ENCODE results near the gene KPNA6. TPM values are rescaled to one million over a fixed set of nuclear protein-coding genes. Genes with fewer than 3 reads are reported as not detected.

Gene KPNA6
- total and polyA plus RNA-seq, 9 of the 15 experiments (the other 6 are each of a cell fraction or from before 2014, with no cell fraction given): 20.1 to 54.6 (median 32.2) TPM

DNA sequence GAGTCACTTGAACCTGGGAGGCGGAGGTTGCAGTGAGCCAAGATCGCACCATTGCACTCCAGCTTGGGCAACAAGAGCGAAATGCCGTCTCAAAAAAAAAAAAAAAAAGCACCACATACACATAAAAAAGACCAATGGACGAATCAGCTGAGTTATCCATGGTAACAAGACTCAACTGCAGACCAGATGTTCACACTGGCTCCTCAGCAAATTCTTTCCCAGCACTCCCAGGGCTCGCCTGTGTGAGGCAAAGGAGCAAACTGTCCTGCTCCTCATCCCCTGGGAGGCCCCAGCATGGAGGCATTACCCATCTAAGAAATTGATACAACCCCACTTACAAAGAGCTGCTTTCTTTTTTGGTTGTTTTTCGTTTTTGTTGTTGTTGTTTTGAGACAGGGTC, 111.2 kb downstream of the KPNA6 start:
- DNase-seq (ENCODE audit: extremely low read depth in 1 of 4, low spot score in 3 of 4) (no peak), FAIRE-seq (no peak), ATAC-seq (no peak)
- intact Hi-C loops (cut with micrococcal nuclease): no loop called here
- POLR2A ChIA-PET: interaction anchor here (0.6 to 2.2 kb wide), 5 partner anchors 9 to 28 kb away, joined by 3 to 5 read pairs (median 3); partner anchors contain the start of genes DCDC2B and FAM167B
- no peak overlapping the region for H3K4me2 ChIP-seq (ENCODE audit: insufficient read depth, low read length)
- H3K9me1 ChIP-seq (ENCODE audit: control insufficient read depth, insufficient read depth, low read length): no peaks in the 10 kb centered on the region
- H4K20me1 ChIP-seq (replicated peaks; ENCODE audit: control insufficient read depth, insufficient read depth, low read length): no peaks in the 10 kb centered on the region
- BruUV-seq (replicated peaks): no TSS peak
- 78% methylated on average over 7 of the region's 7 CpGs for WGBS (ENCODE audit: insufficient coverage, low coverage, missing lambda C conversion rate)
- H3K9ac ChIP-seq (ENCODE audit: insufficient read depth in 1 of 2, low read depth in 2 of 2, low read length in 2 of 2): no peak overlapping the region
- H3K4me3 ChIP-seq: no peak overlapping the region
- no peak overlapping the region for H2AFZ ChIP-seq (ENCODE audit: low read depth, low read length)
- peaks cover 35% of the 10 kb centered on the region for H3K79me2 ChIP-seq (ENCODE audit: control insufficient read depth, insufficient read depth, low read length)
- H3K4me1 ChIP-seq (replicated peaks in 1 of 2; ENCODE audit: control insufficient read depth in 2 of 2, insufficient read depth in 2 of 2, low read length in 2 of 2): peaks cover 21 to 28% of the 10 kb centered on the region in 2 experiments; a peak in 4 of 5 replicates
- no peaks in the 10 kb centered on the region for H3K27me3 ChIP-seq (ENCODE audit: control insufficient read depth in 2 of 2, insufficient read depth in 2 of 2, low read length in 2 of 2)
- no peaks in the 10 kb centered on the region for H3K9me3 ChIP-seq (replicated peaks; ENCODE audit: control insufficient read depth, insufficient read depth, low read depth, low read length)
- H3K27ac ChIP-seq (ENCODE audit: extremely low read depth, low read depth, low read length): no peak overlapping the region
- in situ Hi-C loops (cut with MboI): no loop called here
- H3K36me3 ChIP-seq (ENCODE audit: control insufficient read depth, insufficient read depth, low read length): peaks cover 50% of the 10 kb centered on the region
- TF ChIP-seq, protein P1, sequence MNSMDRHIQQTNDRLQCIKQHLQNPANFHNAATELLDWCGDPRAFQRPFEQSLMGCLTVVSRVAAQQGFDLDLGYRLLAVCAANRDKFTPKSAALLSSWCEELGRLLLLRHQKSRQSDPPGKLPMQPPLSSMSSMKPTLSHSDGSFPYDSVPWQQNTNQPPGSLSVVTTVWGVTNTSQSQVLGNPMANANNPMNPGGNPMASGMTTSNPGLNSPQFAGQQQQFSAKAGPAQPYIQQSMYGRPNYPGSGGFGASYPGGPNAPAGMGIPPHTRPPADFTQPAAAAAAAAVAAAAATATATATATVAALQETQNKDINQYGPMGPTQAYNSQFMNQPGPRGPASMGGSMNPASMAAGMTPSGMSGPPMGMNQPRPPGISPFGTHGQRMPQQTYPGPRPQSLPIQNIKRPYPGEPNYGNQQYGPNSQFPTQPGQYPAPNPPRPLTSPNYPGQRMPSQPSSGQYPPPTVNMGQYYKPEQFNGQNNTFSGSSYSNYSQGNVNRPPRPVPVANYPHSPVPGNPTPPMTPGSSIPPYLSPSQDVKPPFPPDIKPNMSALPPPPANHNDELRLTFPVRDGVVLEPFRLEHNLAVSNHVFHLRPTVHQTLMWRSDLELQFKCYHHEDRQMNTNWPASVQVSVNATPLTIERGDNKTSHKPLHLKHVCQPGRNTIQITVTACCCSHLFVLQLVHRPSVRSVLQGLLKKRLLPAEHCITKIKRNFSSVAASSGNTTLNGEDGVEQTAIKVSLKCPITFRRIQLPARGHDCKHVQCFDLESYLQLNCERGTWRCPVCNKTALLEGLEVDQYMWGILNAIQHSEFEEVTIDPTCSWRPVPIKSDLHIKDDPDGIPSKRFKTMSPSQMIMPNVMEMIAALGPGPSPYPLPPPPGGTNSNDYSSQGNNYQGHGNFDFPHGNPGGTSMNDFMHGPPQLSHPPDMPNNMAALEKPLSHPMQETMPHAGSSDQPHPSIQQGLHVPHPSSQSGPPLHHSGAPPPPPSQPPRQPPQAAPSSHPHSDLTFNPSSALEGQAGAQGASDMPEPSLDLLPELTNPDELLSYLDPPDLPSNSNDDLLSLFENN (IDR thresholded peaks at IDR 0.05; ENCODE audit: low read depth in 2 of 2, low read length in 2 of 2): no peak
- TF ChIP-seq RNF2 (IDR thresholded peaks at IDR 0.05): no peak
- TF ChIP-seq, protein P2, sequence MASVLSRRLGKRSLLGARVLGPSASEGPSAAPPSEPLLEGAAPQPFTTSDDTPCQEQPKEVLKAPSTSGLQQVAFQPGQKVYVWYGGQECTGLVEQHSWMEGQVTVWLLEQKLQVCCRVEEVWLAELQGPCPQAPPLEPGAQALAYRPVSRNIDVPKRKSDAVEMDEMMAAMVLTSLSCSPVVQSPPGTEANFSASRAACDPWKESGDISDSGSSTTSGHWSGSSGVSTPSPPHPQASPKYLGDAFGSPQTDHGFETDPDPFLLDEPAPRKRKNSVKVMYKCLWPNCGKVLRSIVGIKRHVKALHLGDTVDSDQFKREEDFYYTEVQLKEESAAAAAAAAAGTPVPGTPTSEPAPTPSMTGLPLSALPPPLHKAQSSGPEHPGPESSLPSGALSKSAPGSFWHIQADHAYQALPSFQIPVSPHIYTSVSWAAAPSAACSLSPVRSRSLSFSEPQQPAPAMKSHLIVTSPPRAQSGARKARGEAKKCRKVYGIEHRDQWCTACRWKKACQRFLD (CRISPR knock-in tag; IDR thresholded peaks at IDR 0.05): no peak
- CTCF ChIA-PET (ENCODE audit: low intra/inter-chr PET ratio): interaction anchor here (0.9 kb wide), 1 partner anchor 195 kb away, joined by 3 read pairs; no protein-coding TSS in a partner anchor
